A172 (cell line): ENCODE results near the gene TCF3. TPM values are rescaled to one million over a fixed set of nuclear protein-coding genes. Genes with fewer than 3 reads are reported as not detected.

Experiments used
- DNase-seq: peaks from one replicate; pipeline ENCODE4 v3.0.0-alpha.2; 2015; ENCODE audit warnings: low spot score
- total RNA-seq: library from RNA; depleted of rRNA; stranded (reverse); fragments of >200 nt; shearing (Covaris generic); gene quantifications from 2 replicates; pipeline ENCODE4 v1.2.3, GENCODE V29; 2014; rRNA removed

Gene TCF3
- total RNA-seq, 1 experiment from 2014 or later: 219 TPM

DNA sequence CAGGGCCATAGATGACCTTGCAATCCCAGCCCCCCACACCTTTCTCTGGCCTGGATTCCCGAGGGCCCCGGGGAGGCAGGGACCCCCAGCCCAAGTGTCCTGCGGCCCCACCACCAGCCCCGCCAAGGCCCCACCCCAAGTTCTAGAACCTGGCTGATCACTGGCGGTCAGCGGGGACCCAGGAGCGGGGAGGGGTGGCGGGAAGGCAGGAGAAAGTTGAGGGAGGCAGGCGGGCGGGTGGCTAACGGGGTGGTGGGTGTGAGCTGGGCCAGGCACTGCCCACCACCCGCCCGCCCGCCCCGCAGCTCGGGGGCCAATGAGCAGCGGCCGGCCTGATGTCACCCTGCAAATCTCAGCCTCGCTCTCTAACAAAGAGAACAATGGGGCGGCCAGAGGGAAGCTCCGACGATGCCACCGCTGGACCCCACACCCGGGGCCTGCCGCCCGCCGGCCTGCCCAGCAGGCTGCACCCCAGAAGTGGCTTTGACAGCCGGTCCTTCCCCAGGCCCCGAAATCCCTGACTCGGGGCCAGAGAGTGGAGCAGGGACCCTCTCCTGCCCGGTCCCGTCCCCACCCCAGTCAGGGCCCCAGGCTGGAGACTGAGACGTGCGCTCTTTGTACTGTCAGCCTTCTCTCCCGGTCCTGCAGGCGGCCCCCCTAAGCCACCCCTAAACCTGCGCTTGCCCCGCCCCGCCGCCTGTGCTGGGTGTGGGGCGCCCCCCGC is 85.9 kb downstream of the TCF3 start:
- peak; percentile 82 for DNase-seq

DNA sequence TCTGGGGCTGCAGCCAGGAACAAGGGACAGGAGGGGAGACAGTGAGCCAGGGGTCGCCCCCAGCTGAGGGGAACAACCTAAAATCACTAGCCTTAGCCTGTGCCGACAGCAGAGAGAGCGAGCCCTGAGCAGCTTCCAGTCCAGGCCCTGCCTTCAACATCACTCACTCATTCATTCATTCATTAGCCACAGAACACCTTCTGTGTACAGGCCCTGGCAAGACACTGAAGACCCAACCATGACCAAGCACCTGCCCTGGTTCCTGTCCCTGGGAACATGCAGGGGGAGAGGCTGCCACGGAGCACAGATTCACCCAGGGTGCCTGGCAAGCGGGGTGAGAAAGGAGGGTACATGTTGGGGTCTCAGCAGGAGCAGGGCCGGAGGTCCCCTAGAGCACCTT is 89.2 kb downstream of the TCF3 start:
- DNase-seq: no peak

DNA sequence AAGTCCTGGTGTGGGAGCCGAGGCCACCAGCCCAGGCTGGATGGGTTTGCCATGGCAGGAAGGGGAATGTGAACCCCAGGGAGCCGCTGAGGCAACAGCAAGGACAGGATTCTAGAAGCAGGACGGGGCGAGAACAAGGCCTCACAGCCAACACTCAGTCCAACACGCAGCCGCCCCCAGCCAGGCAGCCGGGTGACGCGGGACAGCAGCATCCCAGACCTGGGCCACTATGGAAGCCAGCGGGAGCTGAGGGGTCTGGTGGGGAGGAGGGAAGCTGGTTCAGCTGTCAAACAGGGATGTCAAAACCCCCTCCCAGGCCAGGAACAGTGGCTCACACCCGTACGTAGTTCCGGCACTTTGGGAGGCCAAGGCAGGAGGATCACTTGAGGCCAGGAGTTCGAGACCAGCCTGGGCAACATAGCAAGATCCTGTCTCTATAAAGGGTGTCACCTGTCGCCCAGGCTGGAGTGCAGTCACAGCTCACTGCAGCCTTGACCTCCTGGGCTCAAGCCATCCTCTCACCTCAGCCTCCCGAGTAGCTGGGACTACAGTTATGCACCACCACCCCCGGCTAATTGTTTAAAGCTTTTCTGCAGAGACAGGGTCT is 91.1 kb downstream of the TCF3 start:
- no peak for DNase-seq

DNA sequence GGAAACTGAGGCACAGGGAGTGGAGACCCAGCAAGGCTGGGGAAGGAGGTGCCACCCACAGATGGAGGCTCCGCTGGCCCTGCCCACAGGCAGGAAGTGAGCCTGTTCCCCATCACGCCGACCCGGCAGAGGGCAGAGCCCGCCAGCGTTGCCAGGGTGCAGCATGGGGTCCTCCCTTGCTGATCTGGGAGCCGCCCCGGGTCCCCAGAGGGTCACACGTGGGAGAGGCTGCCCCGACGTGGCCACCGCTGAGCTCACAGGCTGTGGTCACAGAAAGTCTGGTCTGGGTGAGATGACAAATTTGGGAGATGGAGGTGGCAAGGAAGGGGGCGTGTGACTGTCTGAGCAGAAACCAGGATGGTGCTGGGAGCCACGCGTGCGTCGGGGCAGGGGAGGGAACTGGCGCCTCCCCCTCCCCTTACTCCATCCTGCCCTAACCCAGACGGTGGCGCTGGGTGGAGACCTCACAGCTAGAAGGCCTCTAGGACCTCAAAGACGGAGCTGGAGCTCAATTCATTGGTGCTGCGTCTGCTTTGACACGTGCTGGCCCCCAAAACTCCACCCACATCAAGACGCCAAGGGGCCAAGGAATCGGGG is 92.0 kb downstream of the TCF3 start:
- no peak for DNase-seq

Other genes with a start within 250 kb of the TCF3 start
- 84.8 and 110 TPM in 2 replicates for gene DAZAP1, start 245.0 kb downstream of the TCF3 start, total RNA-seq
- gene RPS15, start 214.2 kb downstream of the TCF3 start, total RNA-seq: 2,554 and 2,923 TPM in 2 replicates
- gene APC2, start 202.5 kb downstream of the TCF3 start, total RNA-seq: 0.79 and 5.5 TPM in 2 replicates
- gene C19orf25, start 173.4 kb downstream of the TCF3 start, total RNA-seq: 44.0 and 60.4 TPM in 2 replicates
- 3.1 and 5.4 TPM in 2 replicates for gene PCSK4, start 162.3 kb downstream of the TCF3 start, total RNA-seq
- gene REEP6, start 161.4 kb downstream of the TCF3 start, total RNA-seq: 4.1 and 4.3 TPM in 2 replicates
- gene ADAMTSL5, start 139.6 kb downstream of the TCF3 start, total RNA-seq: 3.9 and 6.4 TPM in 2 replicates
- 0.22 TPM in 1 of 2 replicates, not detected in the other for gene PLK5, start 128.5 kb downstream of the TCF3 start, total RNA-seq
- gene MEX3D, start 84.3 kb downstream of the TCF3 start, total RNA-seq: 63.7 and 79.0 TPM in 2 replicates
- 158 and 172 TPM in 2 replicates for gene MBD3, start 59.8 kb downstream of the TCF3 start, total RNA-seq
- gene UQCR11, start 47.2 kb downstream of the TCF3 start, total RNA-seq: 74.2 and 88.5 TPM in 2 replicates
- gene ONECUT3, start 100.9 kb upstream of the TCF3 start, total RNA-seq: not detected in 2 replicates
- gene ATP8B3, start 159.7 kb upstream of the TCF3 start, total RNA-seq: 8.6 and 12.4 TPM in 2 replicates
- 8.0 and 30.4 TPM in 2 replicates for gene REXO1, start 195.9 kb upstream of the TCF3 start, total RNA-seq
- 8.2 and 11.5 TPM in 2 replicates for gene KLF16, start 211.0 kb upstream of the TCF3 start, total RNA-seq
- gene ABHD17A, start 232.9 kb upstream of the TCF3 start, total RNA-seq: 72.6 and 120 TPM in 2 replicates